Loucy (cell line): ENCODE results near the gene COMMD2.
A peak's percentile ranks its signal among the peaks of the same experiment; 100 is the strongest.

Experiments used
- H2AFZ ChIP-seq: fragments of 200-600 bp; sonication (generic); 2 replicates; pipeline ENCODE4 v1.6.0; 2016; ENCODE audit warnings: antibody characterized with exemption, mild to moderate bottlenecking, low read length, moderate library complexity
- H3F3A ChIP-seq: fragments of 200-600 bp; 2 replicates; pipeline ENCODE4 v1.6.0; 2016; ENCODE audit warnings: antibody characterized with exemption, low read depth, mild to moderate bottlenecking
- H3K27me3 ChIP-seq: fragments of 200-600 bp; sonication (generic); 2 replicates; pipeline ENCODE4 v1.6.1; 2014; ENCODE audit warnings: low read length, mild to moderate bottlenecking; ENCODE audit not compliant: insufficient read depth, poor library complexity, severe bottlenecking
- H3K36me3 ChIP-seq: fragments of 200-600 bp; sonication (generic); 2 replicates; pipeline ENCODE4 v1.6.1; 2016; ENCODE audit warnings: low read length; ENCODE audit not compliant: insufficient read depth
- H3K4me1 ChIP-seq: fragments of 200-600 bp; sonication (generic); 2 replicates; pipeline ENCODE4 v1.5.1; 2014; ENCODE audit warnings: low read length, mild to moderate bottlenecking; ENCODE audit not compliant: insufficient read depth, poor library complexity, severe bottlenecking
- H3K4me2 ChIP-seq: fragments of 200-600 bp; sonication (generic); 2 replicates; pipeline ENCODE4 v1.6.0; 2014; ENCODE audit warnings: antibody characterized with exemption, low read length, low read depth, mild to moderate bottlenecking; ENCODE audit not compliant: poor library complexity, severe bottlenecking
- H3K4me3 ChIP-seq: fragments of 200-600 bp; sonication (generic); 2 replicates; pipeline ENCODE4 v1.5.1; 2014; ENCODE audit warnings: low read length, mild to moderate bottlenecking, mixed read lengths; ENCODE audit not compliant: poor library complexity, severe bottlenecking
- H3K79me2 ChIP-seq: fragments of 200-600 bp; sonication (generic); 2 replicates; pipeline ENCODE4 v1.6.1; 2014; ENCODE audit warnings: low read length; ENCODE audit not compliant: insufficient read depth
- H3K9ac ChIP-seq: fragments of 200-600 bp; sonication (generic); 2 replicates; pipeline ENCODE4 v1.6.0; 2014; ENCODE audit warnings: mild to moderate bottlenecking, low read depth, low read length, moderate library complexity; ENCODE audit not compliant: poor library complexity, severe bottlenecking
- H3K9me2 ChIP-seq: fragments of 200-600 bp; sonication (generic); replicated peaks from 2 replicates; pipeline ENCODE4 v1.6.1; 2016; ENCODE audit warnings: low read depth, low read length, mixed read lengths
- H3K9me3 ChIP-seq: fragments of 200-600 bp; sonication (generic); 2 replicates; pipeline ENCODE4 v1.6.1; 2014; ENCODE audit warnings: mild to moderate bottlenecking, antibody characterized with exemption, low read length, low read depth; ENCODE audit not compliant: insufficient read depth
- H4K20me1 ChIP-seq: fragments of 200-600 bp; sonication (generic); 2 replicates; pipeline ENCODE4 v1.6.0; 2014; ENCODE audit warnings: antibody characterized with exemption, low read length, mild to moderate bottlenecking; ENCODE audit not compliant: insufficient read depth, poor library complexity, severe bottlenecking
- CTCF ChIP-seq: fragments of 200-600 bp; sonication (generic); conservative IDR thresholded peaks from 2 replicates; pipeline ENCODE4 v1.5.1; 2014; ENCODE audit warnings: mild to moderate bottlenecking, antibody characterized with exemption, low read length
- EZH2phosphoT487 ChIP-seq: fragments of 200-600 bp; IDR thresholded peaks from 2 replicates; pipeline ENCODE4 v1.6.1; 2018; ENCODE audit warnings: antibody characterized with exemption, mild to moderate bottlenecking, moderate library complexity, borderline replicate concordance

The COMMD2 gene

GRCh38 chr3:149767720-149768119 is 15.4 kb upstream of the COMMD2 start:
- H3K27me3 ChIP-seq = no peaks in the 10 kb centered on the region

GRCh38 chr3:149765762-149766334 is 13.6 kb upstream of the COMMD2 start:
- Histone ChIP-seq H3K9ac (no peak overlapping the region), H2AFZ (no peak overlapping the region), H3K36me3 (no peaks in the 10 kb centered on the region), H3K79me2 (no peaks in the 10 kb centered on the region), H3K9me3 (no peaks in the 10 kb centered on the region), H3K4me3 (no peak overlapping the region), H3K4me1 (no peaks in the 10 kb centered on the region), H3F3A (no peaks in the 10 kb centered on the region), H3K4me2 (no peak overlapping the region), H4K20me1 (no peaks in the 10 kb centered on the region), H3K27me3 (peaks cover 5% of the 10 kb centered on the region), H3K9me2 (no peaks in the 10 kb centered on the region)
- peak; percentile 79 for TF ChIP-seq CTCF
- TF ChIP-seq EZH2phosphoT487 = no peak

More at GRCh38 chr3:149767720-149768119, 15.4 kb upstream of the COMMD2 start:
- no peaks in the 10 kb centered on the region for H3K79me2 ChIP-seq
- H3K9me2 ChIP-seq = no peaks in the 10 kb centered on the region
- H3K4me1 ChIP-seq = no peaks in the 10 kb centered on the region
- no peaks in the 10 kb centered on the region for H4K20me1 ChIP-seq
- TF ChIP-seq CTCF (no peak), EZH2phosphoT487 (no peak)
- no peak overlapping the region for H2AFZ ChIP-seq
- H3K4me2 ChIP-seq = no peak overlapping the region
- no peaks in the 10 kb centered on the region for H3K9me3 ChIP-seq
- H3K4me3 ChIP-seq = no peak overlapping the region
- H3F3A ChIP-seq = no peaks in the 10 kb centered on the region
- no peaks in the 10 kb centered on the region for H3K36me3 ChIP-seq
- H3K9ac ChIP-seq = no peak overlapping the region

- Histone ChIP-seq H3K36me3 (no peaks in the 10 kb centered on the region), H3K9me2 (no peaks in the 10 kb centered on the region), H2AFZ (no peak overlapping the region), H4K20me1 (no peaks in the 10 kb centered on the region), H3F3A (no peaks in the 10 kb centered on the region), H3K9ac (no peak overlapping the region), H3K4me2 (no peak overlapping the region), H3K27me3 (peaks cover 5% of the 10 kb centered on the region), H3K4me3 (no peak overlapping the region), H3K79me2 (no peaks in the 10 kb centered on the region), H3K4me1 (no peaks in the 10 kb centered on the region), H3K9me3 (no peaks in the 10 kb centered on the region)
- TF ChIP-seq EZH2phosphoT487 = no peak
- no peak for TF ChIP-seq CTCF
These were observed 12.0 kb upstream of the COMMD2 start for GRCh38 chr3:149764302-149764701.
